Stimulated activated CD8-positive, alpha-beta memory T cell treated with anti-CD3 and anti-CD28 coated beads, Interleukin-2, amount 100 ng/mL, for 48 hours (primary cell): ENCODE measurements around the gene HELT.

Experiments used
- DNase-seq, 2 donors: peaks; one replicate each; pipeline ENCODE4 v3.0.0-alpha.2; 2020; ENCODE audit warnings: low read depth in 2 of 2

Gene HELT

DNA sequence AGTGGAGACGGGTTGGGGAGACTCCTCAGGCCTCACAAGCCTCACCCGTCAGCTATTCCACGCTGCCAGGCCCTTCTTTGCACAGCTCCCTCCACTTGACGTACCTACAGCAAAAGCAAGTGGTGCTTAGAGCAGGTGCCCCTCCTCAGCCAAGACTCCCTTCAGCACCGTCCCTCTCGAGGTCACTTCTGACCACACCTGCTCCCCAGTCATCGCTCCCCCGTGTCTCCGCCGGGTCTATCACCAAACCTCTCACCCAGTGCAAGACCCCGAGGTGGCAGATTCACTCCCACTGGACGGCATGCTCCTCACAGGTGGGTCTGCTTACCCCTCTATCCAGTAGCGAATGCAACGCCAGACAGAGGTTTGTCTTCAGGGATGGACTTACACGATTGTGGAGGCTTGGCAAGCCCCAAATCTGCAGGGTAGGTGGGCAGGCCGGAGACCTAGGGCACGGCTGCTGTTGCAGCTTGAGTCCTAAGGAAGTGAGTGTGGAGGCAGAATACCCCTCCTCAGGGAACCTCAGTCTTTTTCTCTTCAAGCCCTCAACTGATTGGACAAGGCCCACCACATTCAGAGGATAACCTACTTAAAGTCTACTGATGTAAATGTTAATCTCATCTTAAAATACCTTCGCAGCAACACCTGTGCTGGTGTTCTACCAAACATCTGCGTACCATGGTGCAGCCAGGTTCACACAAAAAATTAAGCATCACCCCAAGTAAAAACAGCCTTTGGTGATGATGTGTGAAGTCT lies 14.5 kb upstream of the HELT start:
- DNase-seq, result no peak

DNA sequence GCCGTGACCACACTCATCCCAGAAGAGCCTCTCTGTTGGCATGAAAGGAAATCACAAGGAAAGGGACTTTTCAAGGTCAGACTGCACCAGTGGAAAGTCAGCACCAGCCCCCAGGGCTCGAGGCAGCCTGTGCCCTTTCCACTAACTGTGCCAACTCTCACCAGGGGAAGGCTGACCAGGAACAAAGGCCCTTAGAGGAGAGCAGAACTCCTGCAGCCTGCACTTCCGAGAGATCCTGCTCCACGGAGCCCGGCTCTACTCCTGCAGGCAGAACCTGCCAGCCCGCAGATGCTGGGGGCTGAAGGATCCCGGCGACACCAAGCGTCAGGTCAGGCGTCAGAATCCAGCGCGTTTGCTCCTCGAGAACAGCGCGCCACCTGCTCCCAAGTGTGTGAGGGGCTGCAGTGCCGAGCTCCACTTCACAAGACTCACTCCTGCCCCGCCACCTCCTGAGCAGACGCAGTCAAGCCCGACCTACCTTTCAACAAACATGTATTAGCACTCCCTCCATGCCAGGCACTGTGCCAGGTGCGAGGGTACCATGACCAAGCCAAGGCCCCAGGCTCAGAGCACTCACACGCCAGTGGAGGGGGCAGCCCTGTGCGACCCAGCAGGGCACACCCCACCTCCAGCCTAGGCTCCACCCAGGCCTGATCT lies 13.6 kb upstream of the HELT start:
- DNase-seq, result no peak

DNA sequence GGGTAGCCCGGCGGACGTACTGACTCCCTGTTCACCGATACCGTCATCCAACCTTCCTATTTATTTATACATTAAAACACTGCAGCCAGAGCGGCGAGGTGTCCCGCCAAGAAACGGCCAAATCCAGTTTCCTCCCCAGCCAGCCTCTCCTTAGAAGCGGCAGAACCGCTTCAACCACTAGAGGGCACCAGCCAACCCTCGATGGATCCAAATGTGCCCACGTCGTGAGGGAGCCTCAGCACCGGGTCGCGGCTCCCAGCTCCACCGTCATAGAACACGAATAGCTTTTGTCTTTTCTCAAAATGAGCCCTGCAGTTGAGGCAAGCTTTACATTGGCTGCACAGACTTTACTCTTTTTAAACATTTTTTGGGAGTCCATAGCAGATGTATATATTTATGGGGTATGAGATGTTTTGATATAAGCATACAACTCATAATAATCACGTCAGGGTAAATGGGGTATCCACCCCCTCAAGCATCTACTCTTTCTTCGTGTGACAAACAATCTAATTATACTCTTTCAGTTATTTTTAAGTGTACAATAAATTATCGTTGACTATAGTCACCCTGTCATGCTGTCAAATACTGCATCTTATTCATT lies 13.0 kb upstream of the HELT start:
- peak; percentile 65 to 76 for DNase-seq

DNA sequence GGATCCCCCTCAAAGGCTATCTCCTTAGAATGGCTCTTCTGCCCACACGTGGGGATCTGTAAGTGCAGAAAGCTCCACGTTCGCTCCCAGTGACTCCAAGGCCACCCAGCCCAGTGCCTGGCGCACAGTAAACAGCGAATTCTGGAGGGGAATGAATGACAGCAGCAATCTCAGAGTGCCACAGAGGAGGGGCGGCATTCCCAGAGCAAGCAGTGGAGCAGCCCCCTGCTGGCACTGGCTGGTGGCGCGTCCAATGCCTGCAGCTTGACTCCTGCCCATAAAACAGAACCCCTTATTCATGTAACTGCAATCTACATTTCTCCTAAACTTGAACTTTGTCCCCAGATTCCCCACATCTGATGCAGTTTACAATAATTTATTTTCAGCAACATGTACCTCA lies 6.9 kb upstream of the HELT start:
- DNase-seq, result no peak

DNA sequence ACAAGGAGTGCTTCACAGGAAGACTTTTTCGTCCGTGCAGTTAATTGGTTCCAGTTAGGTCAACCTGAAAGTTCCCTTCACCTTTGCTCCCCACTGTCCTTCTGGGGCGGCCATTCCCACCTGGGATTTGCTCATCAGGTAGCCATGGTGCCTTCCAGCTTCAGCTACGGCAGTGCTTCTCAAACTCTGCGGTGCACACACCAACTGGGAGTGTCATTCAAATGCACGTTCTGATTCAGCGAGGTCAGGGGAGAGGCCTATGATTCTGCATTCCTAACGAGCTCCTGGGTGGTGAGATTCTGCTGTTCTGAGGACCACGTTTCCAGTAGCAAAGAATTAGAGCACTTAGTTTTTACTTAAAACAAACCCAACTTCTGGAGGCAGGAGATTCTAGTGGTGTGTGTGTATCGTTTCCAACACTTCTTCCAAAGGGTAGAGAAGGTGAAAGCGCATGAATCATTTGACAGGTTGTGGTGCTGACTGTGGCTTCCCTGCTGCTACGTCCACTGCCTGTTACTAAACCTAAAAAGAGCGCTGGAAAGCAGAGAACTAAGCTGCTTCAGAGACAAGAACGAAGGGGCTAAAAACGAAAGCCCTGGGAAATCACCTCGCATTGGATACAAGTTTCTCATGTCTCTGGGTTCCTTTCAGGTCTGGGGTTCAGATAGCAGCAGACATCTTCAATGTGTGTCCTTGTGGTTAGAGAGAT lies 4.7 kb upstream of the HELT start:
- no peak for DNase-seq

DNA sequence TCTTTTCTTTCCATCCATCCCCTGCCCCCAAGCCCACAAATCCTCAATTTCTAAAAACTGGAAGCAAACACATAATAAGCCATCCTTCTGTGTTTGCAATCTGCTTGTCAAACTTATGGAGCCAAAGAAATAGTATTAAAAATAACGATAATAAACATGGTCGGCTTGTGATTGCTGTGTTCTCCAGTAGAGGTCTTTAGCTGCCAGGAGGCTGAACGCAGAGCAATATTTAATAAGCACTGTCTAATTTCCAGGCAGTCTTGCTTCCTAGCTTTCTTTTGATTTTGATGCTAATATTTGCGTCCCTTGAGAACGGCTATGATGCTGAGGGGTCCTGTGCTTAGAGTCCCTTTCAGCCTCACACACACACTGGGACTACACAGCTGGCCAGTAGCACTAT lies 3.2 kb upstream of the HELT start:
- no peak for DNase-seq

DNA sequence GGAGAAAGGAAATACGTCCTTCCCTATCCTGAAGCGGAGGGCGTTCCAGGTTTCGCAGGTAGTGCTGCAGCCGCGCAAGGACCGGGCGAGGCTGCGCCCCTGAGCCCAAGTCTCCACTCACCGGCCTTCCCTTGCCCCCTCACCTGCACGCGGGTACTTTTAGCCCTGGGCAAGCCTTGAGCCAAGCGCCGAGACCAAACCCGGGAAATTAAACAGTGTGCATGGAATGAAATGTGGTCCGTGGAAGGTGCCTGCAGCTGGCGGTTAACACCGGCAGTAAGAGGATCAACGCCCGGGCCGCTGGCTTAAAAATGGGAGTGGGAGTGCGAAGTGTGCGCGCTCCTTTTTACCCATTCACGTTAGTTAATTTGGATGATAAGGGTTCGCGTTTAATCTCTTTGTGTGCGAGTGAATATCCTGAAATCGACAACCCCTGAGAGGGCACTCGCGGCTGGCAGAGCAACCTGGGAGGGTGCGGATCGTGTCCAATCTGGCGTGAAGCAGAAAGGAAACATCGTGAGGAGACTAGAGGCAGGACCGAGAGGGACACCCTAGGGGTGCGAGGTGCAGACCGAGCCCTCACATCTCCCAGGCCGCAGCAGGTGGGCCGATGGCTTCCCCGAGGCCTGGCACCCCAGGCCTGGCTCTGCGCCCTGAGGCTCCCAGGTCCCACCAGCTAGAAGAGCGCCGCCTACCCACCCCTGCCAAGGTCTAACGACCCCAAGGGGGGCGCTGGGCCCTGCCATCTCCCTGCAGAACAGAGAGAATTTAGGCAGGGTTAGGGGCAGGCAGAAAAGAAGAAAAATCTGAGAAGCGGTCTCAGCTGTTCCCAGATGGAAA lies 2.0 kb upstream of the HELT start:
- DNase-seq, result no peak

DNA sequence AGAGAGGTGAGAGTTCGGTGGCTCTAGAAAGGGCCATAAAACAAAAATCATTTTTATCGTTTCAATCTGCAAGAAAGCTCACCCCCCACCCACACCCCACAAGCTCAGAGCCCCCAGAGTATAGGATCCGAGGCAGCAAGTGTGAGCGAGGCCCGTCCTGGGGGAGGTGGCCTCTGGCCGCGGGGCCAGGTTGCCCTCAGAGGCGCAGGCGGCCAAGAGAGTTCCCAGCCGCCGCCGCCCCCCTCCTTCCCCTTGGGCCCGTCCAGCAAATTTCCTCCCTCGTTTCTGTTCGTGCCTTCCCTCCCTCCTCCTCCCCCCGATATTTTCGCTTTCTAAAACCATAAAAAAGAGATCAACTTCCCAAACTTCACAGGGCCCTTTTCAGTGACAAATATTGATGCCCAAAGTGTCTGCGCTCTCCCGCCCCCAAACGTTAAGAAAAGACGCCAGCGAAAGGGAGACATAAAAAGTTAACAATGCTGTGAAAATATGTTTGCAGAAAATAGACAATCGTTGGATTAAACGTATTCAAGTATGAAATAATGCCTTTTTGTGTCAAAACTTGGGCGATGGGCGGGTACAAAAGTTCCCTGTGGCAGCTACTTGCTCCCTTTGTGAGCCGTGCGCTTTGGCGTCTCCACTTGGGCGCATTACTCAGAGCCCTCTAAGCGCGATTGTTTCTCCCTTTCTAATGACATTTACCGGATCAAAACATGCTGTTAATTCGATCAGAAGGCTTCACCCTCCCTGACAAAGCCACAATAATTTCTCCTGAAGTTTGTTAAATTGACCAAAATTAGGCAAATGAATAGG lies 1.1 kb upstream of the HELT start:
- DNase-seq, result no peak

DNA sequence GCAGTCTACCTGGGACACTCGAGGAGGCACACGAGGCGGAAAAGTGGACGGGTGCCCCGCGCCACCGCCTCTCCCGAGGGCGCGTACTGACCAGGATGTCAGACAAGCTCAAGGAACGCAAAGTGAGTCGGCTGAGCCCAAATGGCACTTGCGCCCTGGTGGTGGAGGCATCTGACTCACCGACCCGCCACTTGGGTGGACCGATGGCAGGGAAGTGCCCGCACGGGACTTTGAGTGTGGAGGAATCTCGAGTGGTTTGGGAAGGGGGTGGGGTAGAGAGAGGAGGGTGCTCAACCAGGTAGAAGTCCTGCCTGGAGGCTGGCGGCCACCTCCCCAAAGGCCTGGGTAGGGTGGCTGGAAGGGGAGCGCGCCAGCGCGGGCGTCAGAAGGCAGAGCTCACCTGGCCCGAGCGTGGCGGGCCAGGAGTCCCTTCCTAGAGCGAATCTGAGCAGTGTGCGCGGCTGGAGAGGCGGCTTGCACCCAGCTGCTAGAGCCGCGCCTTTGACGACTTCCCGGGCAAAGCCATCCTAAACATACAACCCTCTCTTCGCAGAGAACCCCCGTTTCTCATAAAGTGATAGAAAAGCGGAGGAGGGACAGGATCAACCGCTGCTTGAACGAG lies 655 bp downstream of the HELT start:
- DNase-seq, result no peak

DNA sequence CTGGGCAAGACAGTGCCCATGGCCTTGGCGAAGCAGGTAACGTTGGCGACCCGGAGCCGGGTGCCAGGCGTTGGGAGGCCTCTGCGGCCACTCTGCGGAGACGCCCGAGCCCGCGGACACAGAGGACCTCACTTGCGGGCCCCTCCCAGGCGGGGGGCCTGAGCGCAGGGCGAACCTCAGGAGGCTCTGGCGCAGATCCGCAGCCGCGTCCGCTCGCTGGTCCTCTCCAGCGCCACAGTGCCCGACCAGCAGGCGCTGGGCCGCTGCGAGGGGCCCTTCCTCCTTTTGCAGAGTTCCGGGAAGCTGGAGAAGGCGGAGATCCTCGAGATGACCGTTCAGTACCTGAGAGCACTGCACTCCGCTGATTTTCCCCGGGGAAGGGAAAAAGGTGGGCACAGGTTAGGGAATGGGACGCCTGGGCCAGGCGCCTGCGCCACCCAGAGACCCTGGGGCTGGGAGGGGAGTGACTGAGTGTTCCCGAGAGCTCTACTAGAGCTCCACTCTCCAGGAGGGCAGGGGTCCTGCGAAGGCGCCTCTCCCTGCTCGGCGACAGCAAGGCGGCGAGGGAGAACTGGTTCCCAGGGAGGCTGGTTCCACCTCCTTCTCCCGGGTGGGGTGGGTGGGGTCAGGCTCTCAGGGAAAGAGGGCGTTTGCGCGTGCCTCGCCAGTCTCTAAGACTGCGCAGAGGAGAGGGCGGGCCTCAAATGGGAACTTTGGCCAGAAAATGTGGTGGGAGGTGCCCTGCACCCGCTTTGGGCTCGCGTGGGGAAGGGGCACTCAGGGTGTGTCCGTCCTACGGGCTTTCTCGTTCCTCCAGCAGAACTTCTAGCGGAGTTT lies 1.4 kb downstream of the HELT start:
- no peak for DNase-seq

DNA sequence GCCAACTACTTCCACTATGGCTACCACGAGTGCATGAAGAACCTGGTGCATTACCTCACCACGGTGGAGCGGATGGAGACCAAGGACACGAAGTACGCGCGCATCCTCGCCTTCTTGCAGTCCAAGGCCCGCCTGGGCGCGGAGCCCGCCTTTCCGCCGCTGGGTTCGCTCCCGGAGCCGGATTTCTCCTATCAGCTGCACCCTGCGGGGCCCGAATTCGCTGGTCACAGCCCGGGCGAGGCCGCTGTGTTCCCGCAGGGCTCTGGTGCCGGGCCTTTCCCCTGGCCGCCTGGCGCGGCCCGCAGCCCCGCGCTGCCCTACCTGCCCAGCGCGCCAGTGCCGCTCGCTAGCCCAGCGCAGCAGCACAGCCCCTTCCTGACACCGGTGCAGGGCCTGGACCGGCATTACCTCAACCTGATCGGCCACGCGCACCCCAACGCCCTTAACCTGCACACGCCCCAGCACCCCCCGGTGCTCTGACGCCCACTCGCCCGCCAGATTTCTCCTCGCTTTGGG lies 2.1 kb downstream of the HELT start:
- DNase-seq, result no peak

DNA sequence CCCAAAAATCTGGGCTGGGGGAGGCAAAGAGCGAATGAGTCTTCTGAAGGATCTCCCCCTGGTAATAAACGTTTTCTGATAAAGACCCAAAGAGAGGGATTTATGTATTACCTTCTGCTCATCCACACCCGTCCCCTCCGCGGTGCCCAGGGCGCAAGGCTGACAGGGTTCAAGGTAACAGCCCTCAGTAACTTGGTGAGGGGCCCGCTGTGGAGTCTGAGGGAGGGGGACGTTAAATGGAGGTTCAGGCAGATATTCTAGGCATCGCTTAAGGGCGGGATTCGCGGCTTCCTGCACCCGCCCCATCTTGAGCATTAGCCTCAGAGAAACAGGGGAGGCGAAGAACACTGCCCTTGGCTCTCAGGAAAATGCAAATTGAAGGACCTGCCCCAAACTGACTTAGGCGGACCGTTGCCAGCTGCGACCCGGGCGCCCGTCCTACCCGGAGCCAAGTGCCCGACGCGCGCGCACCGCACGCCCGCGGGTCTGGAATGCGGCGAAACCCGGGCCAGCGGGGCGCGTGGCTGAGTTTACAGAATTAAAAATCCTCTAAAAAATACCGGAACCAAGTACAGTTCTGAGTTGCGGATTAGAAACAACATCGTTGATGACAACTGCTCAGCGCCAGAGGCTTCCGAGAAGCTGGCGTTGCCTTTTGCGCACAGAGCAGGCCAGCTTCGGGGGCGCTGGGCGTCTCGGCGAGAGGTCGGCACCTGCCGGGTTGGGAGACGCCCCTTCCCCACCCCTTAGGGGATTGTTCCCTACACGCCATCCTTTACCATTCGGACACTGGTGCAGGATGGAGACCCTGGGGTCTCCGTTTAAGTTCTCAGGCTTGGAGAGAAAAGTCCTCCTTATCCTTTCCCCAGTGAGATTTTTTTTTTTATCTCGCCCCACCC lies 2.8 kb downstream of the HELT start:
- DNase-seq, result no peak

DNA sequence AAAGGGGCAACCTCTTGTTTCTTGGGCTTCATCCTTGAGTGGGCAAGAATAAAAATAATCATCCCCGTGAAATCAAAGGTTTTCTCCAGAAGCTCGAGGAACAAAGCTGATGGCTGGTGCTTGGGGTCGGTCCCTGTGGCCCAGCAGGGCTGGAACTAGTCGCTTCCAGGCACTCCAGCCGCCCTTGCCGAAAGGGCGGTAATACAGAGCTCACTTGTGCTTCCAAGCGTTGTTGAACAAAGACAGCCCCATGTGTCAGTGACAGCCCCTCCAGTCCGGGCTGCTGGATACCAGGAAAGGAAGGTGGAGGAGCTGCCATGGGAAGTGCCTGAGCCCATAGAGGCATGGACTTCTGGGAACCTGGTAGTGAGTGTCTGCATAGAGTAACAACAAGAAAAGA lies 5.2 kb downstream of the HELT start:
- DNase-seq, result no peak

DNA sequence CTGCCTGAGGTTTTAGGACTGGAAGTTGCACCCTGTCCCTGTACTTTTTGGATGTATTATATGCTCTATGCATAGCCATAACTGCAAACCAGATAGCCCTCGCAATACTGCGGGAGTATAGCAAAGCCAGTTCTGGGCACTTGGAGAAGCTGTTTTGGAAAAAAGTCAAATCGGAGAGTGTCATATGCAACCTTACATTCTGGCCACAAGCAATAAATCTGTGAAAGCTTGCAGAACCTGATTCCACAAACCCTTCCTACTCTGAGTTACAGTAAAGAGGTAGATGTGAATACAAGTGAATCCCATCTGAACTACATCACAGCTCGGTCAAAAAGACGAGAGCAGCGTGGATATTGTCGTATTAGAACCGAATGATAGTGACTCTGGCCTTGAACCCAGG lies 10.3 kb downstream of the HELT start:
- no peak for DNase-seq

DNA sequence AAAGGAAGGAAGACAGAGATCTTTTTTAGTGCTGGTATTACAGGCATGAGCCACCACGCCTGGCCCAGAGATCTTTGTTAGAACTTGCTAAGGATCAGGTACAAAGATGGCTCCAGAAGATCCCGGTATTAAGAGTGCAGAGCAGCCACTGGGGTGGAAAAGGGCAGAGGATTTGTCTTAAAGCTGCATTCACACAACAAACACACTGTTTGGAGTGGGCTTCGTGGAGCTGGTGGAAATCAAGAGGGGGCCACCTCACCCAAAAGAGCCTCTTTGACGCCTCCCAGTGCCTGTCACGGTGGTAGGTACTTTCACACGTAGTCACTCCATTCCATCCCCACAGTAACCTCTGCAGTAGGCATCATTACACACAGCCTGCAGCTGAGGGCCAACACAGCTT lies 13.3 kb downstream of the HELT start:
- no peak for DNase-seq

DNA sequence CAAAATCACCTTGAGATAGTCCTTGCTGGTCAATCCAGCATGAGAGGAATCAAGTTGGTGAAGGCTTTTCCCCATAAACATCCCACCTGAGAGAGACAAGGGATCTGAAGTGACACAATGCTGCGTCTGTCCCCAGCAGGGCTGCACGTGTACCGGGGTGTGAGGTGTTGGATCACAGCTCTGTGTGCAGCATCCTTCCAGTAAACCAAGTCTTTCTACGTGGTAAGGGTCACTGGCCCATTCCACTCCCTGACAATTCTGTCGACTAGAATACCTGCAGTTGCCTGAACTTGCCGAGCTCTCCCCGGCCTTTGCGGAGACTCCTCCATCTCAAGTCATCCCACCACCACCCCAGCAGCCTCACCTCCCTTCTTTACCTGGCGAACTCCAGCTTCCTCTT lies 14.8 kb downstream of the HELT start:
- no peak for DNase-seq

DNA sequence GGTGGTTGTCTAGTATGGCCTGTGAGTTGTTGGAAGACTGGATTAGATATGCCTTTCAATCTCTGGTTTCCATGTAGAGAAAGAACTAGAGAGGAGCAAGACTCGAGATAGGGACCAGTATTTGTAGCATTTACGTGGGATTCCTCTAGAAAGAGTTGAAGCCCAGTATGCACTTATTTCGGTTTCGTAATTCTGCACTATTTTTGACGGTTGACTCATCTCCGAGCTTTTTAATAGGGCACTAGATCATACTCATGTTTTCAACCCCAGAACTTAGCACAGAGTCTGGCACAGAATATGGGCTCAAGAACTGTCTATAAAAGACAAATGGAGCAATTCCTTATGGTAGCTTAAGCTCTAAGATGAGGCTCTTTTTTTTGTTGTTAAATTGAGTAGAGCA lies 15.7 kb downstream of the HELT start:
- no peak for DNase-seq

DNA sequence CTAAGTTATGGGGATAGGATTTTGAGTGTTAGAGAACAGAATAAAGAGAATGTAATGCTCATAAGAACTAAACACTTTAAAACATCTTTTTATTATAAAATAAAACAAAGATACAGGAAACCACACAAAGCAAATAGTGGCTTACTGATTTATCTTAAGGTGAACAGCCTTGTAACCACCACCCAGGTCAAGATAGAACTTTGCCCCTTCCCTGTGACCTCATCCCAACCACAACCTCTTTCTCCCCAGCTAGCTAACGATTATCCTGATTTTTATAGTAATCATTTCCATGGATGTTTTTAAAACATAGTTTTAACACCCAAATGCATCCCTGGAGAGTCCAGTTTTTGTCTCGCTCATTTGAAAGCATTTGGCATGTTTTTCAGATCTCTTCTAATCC lies 17.0 kb downstream of the HELT start:
- DNase-seq, result no peak
